Measurements from ENCODE around the gene CDIP1. TPM values are rescaled to one million over a fixed set of nuclear protein-coding genes. Genes with fewer than 3 reads are reported as not detected.

Gene CDIP1
- polyA plus RNA-seq, 6 donors from 2014 or later, result 10.9 to 26.5 (median 17.3) TPM

- Mint-ChIP-seq H3K9me3 (no peaks in the 10 kb centered on the region), H3K4me1 (peaks cover 5 to 13% (median 10%) of the 10 kb centered on the region in 3 donors), H3K4me3 (no peak overlapping the region), H3K27ac (peak overlapping the region in 4 of 6 donors; percentile 50 to 79 (median 62)), H3K36me3 (peaks cover 0 to 8% of the 10 kb centered on the region in 2 donors), H3K27me3 (no peaks in the 10 kb centered on the region)
- ATAC-seq (ENCODE audit: low read depth in 2 of 2) (no peak), DNase-seq (no peak)
Observed at GRCh38 chr16:4488499-4488967, 50.0 kb downstream of the CDIP1 start.

GRCh38 chr16:4487955-4488498 is 50.5 kb downstream of the CDIP1 start:
- Mint-ChIP-seq H3K4me1 (peaks cover 5 to 12% (median 8%) of the 10 kb centered on the region in 3 donors), H3K4me3 (no peak overlapping the region), H3K9me3 (no peaks in the 10 kb centered on the region), H3K36me3 (peaks cover 0 to 8% of the 10 kb centered on the region in 2 donors), H3K27ac (peak overlapping the region in 3 of 6 donors; percentile 33 to 66 (median 50)), H3K27me3 (no peaks in the 10 kb centered on the region)
- no peak for ATAC-seq (ENCODE audit: low read depth in 2 of 2)
- no peak for DNase-seq

DNA sequence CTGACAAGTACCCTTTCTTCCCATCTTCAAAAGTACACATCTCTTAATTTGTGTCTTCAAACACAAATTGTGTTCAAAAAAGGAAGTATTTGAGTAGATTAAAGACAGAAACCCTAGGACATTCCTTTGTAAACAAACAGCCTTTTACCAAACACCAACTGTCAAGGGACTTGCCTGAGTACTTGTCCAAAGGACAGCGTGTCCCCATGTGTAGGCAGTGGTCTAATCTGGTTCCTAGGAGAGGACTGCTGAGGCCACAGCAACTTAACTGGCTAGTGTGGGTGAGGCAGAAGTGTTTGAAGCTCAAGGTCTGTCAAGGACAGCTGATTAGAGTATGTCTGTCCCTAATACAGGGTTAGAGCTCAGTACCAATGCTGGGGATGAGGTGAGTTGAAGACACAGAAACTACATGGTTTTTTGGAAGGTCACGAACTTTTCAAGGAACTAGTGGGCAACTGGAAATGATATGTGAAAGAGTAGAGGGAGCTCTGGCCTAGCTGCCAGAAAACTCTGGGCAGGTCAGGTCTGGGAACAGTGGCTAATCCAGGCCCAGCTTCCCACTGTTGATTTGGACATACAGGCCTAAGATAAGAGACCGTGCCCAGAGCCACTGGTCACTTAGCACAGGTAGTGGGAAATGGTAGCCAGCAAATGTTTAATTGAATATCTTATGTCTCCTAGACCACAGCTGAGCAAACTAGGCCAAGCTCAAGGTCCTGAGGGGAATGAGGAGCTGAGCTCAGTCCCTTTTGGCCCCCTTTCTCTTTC is 52.3 kb downstream of the CDIP1 start:
- no peak for DNase-seq
- no peaks in the 10 kb centered on the region for H3K27me3 Mint-ChIP-seq
- H3K4me3 Mint-ChIP-seq, result no peak overlapping the region
- H3K36me3 Mint-ChIP-seq, result peaks cover 0 to 8% of the 10 kb centered on the region in 2 donors
- no peak for ATAC-seq (ENCODE audit: low read depth in 2 of 2)
- peaks cover 8 to 23% (median 13%) of the 10 kb centered on the region in 3 donors for H3K4me1 Mint-ChIP-seq
- peak overlapping the region in 3 of 6 donors; percentile 55 to 85 (median 83) for H3K27ac Mint-ChIP-seq
- H3K9me3 Mint-ChIP-seq, result no peaks in the 10 kb centered on the region

DNA sequence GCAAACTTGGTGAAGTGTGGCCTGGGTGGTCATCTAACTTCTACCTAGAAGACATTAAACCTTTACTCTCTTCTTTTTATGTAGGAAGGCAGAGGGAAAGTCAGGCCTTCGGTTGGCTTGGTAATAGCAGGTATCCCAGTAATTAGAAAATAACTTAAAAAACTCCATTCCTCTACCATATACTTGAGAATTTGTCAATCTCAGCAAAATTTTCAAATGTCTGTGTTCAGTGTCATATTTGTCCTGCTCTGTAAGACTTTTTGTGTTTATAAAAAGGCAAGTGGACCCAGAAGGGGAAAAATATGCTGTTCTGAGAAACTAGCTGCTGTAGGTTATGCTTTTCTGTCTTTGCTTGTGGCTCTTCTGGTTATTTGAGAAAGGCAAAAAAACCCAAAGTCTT is 56.6 kb downstream of the CDIP1 start:
- H3K36me3 Mint-ChIP-seq, result peaks cover 0 to 8% of the 10 kb centered on the region in 2 donors
- H3K27me3 Mint-ChIP-seq, result no peaks in the 10 kb centered on the region
- ATAC-seq (ENCODE audit: low read depth in 2 of 2) (no peak), DNase-seq (no peak)
- no peaks in the 10 kb centered on the region for H3K9me3 Mint-ChIP-seq
- H3K27ac Mint-ChIP-seq, result peak overlapping the region in 1 of 6 donors; percentile 66
- peak overlapping the region in 1 of 8 donors; percentile 31 for H3K4me3 Mint-ChIP-seq
- H3K4me1 Mint-ChIP-seq, result peaks cover 18 to 32% (median 22%) of the 10 kb centered on the region in 3 donors

- peaks cover 21 to 35% (median 22%) of the 10 kb centered on the region in 3 donors for H3K4me1 Mint-ChIP-seq
- DNase-seq (no peak), ATAC-seq (ENCODE audit: low read depth in 2 of 2) (no peak)
- no peaks in the 10 kb centered on the region for H3K27me3 Mint-ChIP-seq
- H3K4me3 Mint-ChIP-seq, result no peak overlapping the region
- H3K9me3 Mint-ChIP-seq, result no peaks in the 10 kb centered on the region
- H3K36me3 Mint-ChIP-seq, result peaks cover 0 to 8% of the 10 kb centered on the region in 2 donors
- peak overlapping the region in 2 of 6 donors; percentile 10 to 46 for H3K27ac Mint-ChIP-seq
Observed at GRCh38 chr16:4481526-4481925, 57.0 kb downstream of the CDIP1 start.

GRCh38 chr16:4477966-4478365 is 60.6 kb downstream of the CDIP1 start:
- H3K4me3 Mint-ChIP-seq, result peak overlapping the region; percentile 23 to 93 (median 89)
- H3K27me3 Mint-ChIP-seq, result no peaks in the 10 kb centered on the region
- ATAC-seq (ENCODE audit: low read depth in 2 of 2) (no peak), DNase-seq (no peak)
- H3K9me3 Mint-ChIP-seq, result peaks cover 0 to 3% (median 0%) of the 10 kb centered on the region in 7 donors
- peaks cover 28 to 59% (median 34%) of the 10 kb centered on the region in 3 donors for H3K4me1 Mint-ChIP-seq
- H3K36me3 Mint-ChIP-seq, result no peaks in the 10 kb centered on the region
- peak overlapping the region in 3 of 6 donors; percentile 21 to 74 (median 71) for H3K27ac Mint-ChIP-seq

DNA sequence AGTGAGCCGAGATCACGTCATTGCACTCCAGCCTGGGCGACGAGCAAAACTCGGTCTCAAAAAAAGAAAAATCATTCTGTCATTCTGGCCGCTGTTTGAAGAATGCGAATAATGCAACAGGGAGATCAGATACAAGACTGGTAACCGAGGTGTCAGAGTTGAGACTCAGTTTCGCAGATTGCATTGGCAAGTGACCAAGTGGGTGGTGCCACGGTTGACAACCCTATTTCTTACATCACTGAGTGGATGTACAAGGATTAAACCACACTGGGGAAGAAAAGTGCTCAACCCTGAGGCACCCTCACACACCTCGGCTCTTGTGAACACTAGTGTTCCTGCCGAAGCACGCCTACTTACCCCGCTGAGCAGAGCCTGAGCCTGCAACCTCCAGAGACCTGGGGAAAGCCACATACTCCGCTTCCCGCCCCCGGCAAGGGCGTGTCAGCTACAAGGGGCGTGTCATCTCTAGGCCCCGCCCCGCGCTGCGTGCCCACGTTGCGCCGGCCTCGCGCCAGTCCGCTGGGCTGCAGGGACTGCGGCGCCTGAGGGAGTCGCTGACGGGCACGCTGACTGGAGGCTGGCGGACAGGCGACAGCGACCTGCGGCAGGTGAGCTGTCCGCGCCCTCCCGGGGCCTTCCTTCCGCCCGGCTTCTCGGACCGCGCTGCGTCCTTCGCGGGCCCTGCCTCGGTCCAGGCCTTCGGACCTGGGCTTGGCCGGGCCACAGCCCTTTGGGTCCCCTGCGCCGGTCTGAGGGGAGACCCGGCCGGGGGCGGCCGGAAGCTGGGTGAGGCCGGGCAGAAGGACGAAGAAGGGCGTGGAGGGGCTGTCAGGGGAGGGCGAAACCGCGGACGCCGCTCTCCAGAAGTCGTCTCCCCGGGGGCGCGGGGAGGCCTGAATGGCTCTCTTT is 62.4 kb downstream of the CDIP1 start, which contains the start of gene HMOX2:
HMOX2 (plus strand) TSS at position 519 of the 909 bp plus-strand sequence. CDS start 29,127 bp downstream, outside the sequence.
- Mint-ChIP-seq H3K9me3 (peaks cover 0 to 3% (median 0%) of the 10 kb centered on the region in 7 donors), H3K27ac (peak within 1 kb of the TSS; percentile 69 to 92 (median 80)), H3K27me3 (no peaks in the 10 kb centered on the region), H3K36me3 (no peaks in the 10 kb centered on the region), H3K4me1 (peaks cover 21 to 54% (median 37%) of the 10 kb centered on the region in 3 donors), H3K4me3 (peak within 1 kb of the TSS; percentile 82 to 94 (median 92))
- ATAC-seq (ENCODE audit: low read depth in 2 of 2), result peak; percentile 88 to 89
- DNase-seq, result peak; percentile 93

GRCh38 chr16:4474192-4474961 is 64.2 kb downstream of the CDIP1 start, which contains the start of gene NMRAL1:
NMRAL1 (minus strand) TSS chr16:4474625; CDS start chr16:4474132, 493 bp downstream.
- H3K9me3 Mint-ChIP-seq, result peaks cover 0 to 3% (median 0%) of the 10 kb centered on the region in 7 donors
- peak within 1 kb of the TSS; percentile 49 to 92 (median 78) for H3K27ac Mint-ChIP-seq
- ATAC-seq (ENCODE audit: low read depth in 2 of 2), result peak; percentile 47 to 49
- no peaks in the 10 kb centered on the region for H3K36me3 Mint-ChIP-seq
- peak; percentile 81 for DNase-seq
- no peaks in the 10 kb centered on the region for H3K27me3 Mint-ChIP-seq
- H3K4me1 Mint-ChIP-seq, result peaks cover 21 to 53% (median 37%) of the 10 kb centered on the region in 3 donors
- peak within 1 kb of the TSS; percentile 82 to 93 (median 88) for H3K4me3 Mint-ChIP-seq

DNA sequence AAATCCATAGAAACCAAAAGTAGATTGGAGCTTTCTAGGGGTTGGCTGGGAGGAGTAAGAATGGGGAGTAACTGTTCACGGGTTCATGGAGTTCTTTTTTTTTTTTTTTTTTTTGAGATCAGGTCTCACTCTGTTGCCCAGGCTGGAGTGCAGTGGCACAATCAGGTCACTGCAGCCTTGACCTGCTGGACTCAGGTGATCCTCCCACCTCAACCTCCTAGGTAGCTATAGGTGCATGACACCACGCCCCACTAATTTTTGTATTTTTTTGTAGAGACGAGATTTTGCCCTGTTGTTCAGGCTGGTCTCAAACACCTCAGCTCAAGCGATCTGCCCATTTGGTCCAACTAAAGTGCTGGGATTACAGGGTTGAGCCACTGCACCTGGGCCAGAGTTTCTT is 65.7 kb downstream of the CDIP1 start:
- no peaks in the 10 kb centered on the region for H3K36me3 Mint-ChIP-seq
- no peak for ATAC-seq (ENCODE audit: low read depth in 2 of 2)
- no peaks in the 10 kb centered on the region for H3K27me3 Mint-ChIP-seq
- no peak for DNase-seq
- peak overlapping the region in 4 of 6 donors; percentile 29 to 59 (median 44) for H3K27ac Mint-ChIP-seq
- H3K4me1 Mint-ChIP-seq, result peaks cover 15 to 39% (median 28%) of the 10 kb centered on the region in 3 donors
- peak overlapping the region in 6 of 8 donors; percentile 23 to 93 (median 78) for H3K4me3 Mint-ChIP-seq
- H3K9me3 Mint-ChIP-seq, result peaks cover 0 to 3% (median 0%) of the 10 kb centered on the region in 7 donors

DNA sequence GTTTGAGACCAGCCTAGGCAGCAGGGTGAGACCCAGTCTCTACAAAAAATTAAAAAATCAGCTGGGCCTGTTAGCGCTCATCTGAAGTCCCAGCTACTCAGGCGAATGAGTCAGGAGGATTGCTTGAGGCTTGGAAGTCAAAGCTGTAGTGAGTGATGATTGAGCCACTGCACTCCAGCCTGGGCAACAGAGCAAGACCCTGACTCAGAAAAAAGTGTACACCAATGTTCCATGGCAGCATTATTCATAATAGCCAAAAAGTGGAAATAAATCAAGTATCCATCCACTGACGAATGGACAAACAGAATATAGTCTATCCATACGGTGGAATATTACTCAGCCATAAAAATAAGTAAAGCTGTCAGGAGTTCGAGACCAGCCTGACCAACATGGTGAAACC is 66.7 kb downstream of the CDIP1 start:
- Mint-ChIP-seq H3K4me1 (peaks cover 15 to 30% (median 18%) of the 10 kb centered on the region in 3 donors), H3K27me3 (no peaks in the 10 kb centered on the region), H3K27ac (peak overlapping the region in 3 of 6 donors; percentile 47 to 69 (median 66)), H3K4me3 (peak overlapping the region in 1 of 8 donors; percentile 87), H3K9me3 (peaks cover 0 to 3% (median 0%) of the 10 kb centered on the region in 7 donors), H3K36me3 (no peaks in the 10 kb centered on the region)
- DNase-seq, result no peak
- ATAC-seq (ENCODE audit: low read depth in 2 of 2), result no peak

GRCh38 chr16:4468972-4469371 is 69.6 kb downstream of the CDIP1 start:
- Mint-ChIP-seq H3K4me1 (peaks cover 7 to 12% (median 7%) of the 10 kb centered on the region in 3 donors), H3K27me3 (no peaks in the 10 kb centered on the region), H3K4me3 (no peak overlapping the region), H3K27ac (no peak overlapping the region), H3K36me3 (peaks cover 0 to 3% of the 10 kb centered on the region in 2 donors), H3K9me3 (no peaks in the 10 kb centered on the region)
- DNase-seq, result no peak
- ATAC-seq (ENCODE audit: low read depth in 2 of 2), result no peak

- H3K4me3 Mint-ChIP-seq, result no peak overlapping the region
- peaks cover 0 to 3% of the 10 kb centered on the region in 2 donors for H3K36me3 Mint-ChIP-seq
- DNase-seq, result no peak
- no peaks in the 10 kb centered on the region for H3K27me3 Mint-ChIP-seq
- peaks cover 2 to 4% (median 3%) of the 10 kb centered on the region in 3 donors for H3K4me1 Mint-ChIP-seq
- no peak overlapping the region for H3K27ac Mint-ChIP-seq
- H3K9me3 Mint-ChIP-seq, result no peaks in the 10 kb centered on the region
- no peak for ATAC-seq (ENCODE audit: low read depth in 2 of 2)
Observed at GRCh38 chr16:4467916-4468315, 70.7 kb downstream of the CDIP1 start.
